ENCODE measurements around the gene DDX51. TPM values are rescaled to one million over a fixed set of nuclear protein-coding genes. Genes with fewer than 3 reads are reported as not detected.

The DDX51 gene
- total RNA-seq, 2 donors from 2014 or later = 16.1 to 27.4 TPM

DNA sequence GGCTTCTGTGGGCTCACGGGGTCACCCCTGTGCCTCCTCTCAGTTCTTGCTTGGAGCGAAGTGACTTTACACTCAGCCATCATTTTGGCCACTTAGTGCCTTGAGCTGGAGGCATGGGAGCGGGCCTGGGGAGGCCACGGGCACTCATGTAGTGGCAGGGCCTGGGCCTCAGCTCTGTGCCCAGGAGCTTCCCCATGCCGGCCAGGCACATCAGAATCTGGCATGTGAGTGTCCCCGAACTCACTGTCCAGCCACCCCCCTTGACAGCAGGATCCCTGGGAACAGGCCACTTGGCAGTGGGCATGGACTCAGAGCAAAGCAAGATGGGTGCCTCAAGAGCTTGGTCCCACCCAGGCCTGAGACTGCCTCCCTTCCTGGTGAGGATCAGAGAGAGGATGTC, 29.5 kb downstream of the DDX51 start:
- TF ChIP-seq POLR2A (IDR thresholded peaks at IDR 0.05) = no peak
- TF ChIP-seq, protein P1, sequence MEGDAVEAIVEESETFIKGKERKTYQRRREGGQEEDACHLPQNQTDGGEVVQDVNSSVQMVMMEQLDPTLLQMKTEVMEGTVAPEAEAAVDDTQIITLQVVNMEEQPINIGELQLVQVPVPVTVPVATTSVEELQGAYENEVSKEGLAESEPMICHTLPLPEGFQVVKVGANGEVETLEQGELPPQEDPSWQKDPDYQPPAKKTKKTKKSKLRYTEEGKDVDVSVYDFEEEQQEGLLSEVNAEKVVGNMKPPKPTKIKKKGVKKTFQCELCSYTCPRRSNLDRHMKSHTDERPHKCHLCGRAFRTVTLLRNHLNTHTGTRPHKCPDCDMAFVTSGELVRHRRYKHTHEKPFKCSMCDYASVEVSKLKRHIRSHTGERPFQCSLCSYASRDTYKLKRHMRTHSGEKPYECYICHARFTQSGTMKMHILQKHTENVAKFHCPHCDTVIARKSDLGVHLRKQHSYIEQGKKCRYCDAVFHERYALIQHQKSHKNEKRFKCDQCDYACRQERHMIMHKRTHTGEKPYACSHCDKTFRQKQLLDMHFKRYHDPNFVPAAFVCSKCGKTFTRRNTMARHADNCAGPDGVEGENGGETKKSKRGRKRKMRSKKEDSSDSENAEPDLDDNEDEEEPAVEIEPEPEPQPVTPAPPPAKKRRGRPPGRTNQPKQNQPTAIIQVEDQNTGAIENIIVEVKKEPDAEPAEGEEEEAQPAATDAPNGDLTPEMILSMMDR (IDR thresholded peaks at IDR 0.05) = no peak
- DNase-seq = no peak
- no peaks in the 10 kb centered on the region for H3K9me3 ChIP-seq
- H3K4me1 ChIP-seq = no peaks in the 10 kb centered on the region
- no peaks in the 10 kb centered on the region for H3K27me3 ChIP-seq
- WGBS, 2 donors = 94 to 100% methylated on average over 5 to 6 of the region's 6 CpGs
- no peak overlapping the region for H3K27ac ChIP-seq
- no peak overlapping the region for H3K4me3 ChIP-seq
- no peak for ATAC-seq
- H3K36me3 ChIP-seq (replicated peaks in 1 of 2; ENCODE audit: insufficient read depth in 1 of 2, low read depth in 2 of 2) = peaks cover 0 to 22% of the 10 kb centered on the region in 2 donors
- intact Hi-C loops (cut with DNase I) = no loop called here

DNA sequence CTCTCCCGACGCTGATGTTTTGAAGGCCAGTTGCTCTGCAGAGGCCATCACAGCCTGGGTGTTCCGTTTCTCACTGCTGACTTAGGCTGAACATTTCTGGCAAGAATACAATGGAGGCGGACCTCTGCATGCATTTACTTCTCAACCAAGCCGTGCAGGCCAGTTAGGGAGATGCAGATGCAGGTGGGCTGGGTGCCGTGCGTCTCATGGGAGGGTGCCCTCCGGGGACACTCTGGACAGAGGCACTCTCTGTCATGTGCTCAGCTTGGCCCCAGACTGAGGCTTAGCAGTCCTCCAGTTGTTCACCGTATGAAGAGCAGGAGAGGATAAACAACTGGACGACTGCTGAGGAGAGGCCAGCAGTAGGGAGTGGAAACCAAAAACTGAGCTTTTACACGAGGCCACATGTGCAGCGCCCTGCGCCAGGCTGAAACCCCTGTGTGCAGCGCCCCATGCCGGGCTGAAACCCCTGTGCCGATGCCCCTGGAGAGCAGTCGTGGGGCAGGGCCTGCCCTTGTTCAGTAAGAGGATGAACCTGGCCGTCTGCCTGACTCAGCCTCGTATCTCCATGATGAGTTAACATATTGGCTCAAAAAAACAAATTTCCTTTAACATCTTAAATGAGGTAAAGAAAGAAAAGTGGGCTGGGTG, 32.3 kb downstream of the DDX51 start:
- no peaks in the 10 kb centered on the region for H3K27me3 ChIP-seq
- no peak for DNase-seq
- H3K4me3 ChIP-seq = no peak overlapping the region
- TF ChIP-seq POLR2A (IDR thresholded peaks at IDR 0.05) = no peak
- TF ChIP-seq, protein P1 (IDR thresholded peaks at IDR 0.05) = no peak
- H3K27ac ChIP-seq = no peak overlapping the region
- intact Hi-C loops (cut with DNase I) = no loop called here
- 93 to 94% methylated on average over 6 to 19 of the region's 19 CpGs for WGBS, 2 donors
- no peaks in the 10 kb centered on the region for H3K9me3 ChIP-seq
- no peak for ATAC-seq
- no peaks in the 10 kb centered on the region for H3K4me1 ChIP-seq
- H3K36me3 ChIP-seq (replicated peaks in 1 of 2; ENCODE audit: insufficient read depth in 1 of 2, low read depth in 2 of 2) = peaks cover 0 to 25% of the 10 kb centered on the region in 2 donors

DNA sequence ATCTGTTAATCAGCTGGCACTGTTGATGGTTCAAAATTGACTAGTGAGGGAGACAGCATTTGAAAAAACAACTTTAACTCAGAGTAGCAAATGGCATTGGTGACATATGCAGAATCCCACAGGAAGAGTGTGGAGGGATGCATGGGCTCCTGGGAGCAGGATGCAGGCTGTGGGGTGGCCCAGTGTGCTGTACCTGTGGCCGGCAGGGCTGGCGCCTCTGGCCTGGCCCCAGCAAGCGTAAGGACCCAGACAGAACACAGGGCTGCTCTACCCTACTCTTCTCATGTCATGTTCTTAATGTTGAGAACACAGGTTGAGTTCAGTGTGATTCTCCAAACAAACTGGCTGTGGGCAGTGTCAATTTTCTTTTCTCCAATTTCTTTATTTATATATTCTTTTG, 33.4 kb downstream of the DDX51 start:
- no peak overlapping the region for H3K4me3 ChIP-seq
- H3K4me1 ChIP-seq = no peaks in the 10 kb centered on the region
- H3K27ac ChIP-seq = no peak overlapping the region
- WGBS, 2 donors = 64 to 95% methylated on average over 3 of the region's 3 CpGs
- no peaks in the 10 kb centered on the region for H3K9me3 ChIP-seq
- peaks cover 0 to 25% of the 10 kb centered on the region in 2 donors for H3K36me3 ChIP-seq (replicated peaks in 1 of 2; ENCODE audit: insufficient read depth in 1 of 2, low read depth in 2 of 2)
- H3K27me3 ChIP-seq = no peaks in the 10 kb centered on the region
- TF ChIP-seq, protein P1 (IDR thresholded peaks at IDR 0.05) = no peak
- TF ChIP-seq POLR2A (IDR thresholded peaks at IDR 0.05) = no peak
- ATAC-seq (no peak), DNase-seq (no peak)
- intact Hi-C loops (cut with DNase I) = no loop called here

DNA sequence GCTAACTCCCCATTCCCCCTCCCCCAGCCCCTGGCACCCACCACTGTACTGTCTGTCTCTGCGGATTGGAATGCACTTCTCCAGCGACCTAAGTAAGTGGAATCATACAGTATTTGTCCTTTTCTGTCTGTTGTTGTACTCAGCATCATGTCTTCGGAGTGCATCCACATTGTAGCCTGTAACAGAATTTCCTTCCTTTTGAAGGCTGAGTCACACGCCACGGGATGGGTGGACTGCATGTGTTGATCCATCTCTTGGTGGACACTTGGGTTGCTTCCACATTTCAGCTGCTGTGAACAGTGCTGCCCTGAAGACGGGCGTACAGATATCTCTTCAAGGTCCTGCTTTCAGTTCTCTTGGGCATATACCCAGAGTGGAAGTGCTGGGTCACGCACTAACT, 34.4 kb downstream of the DDX51 start:
- H3K4me1 ChIP-seq = no peaks in the 10 kb centered on the region
- no peak for ATAC-seq
- no peaks in the 10 kb centered on the region for H3K9me3 ChIP-seq
- intact Hi-C loops (cut with DNase I) = no loop called here
- H3K27ac ChIP-seq = no peak overlapping the region
- no peak for TF ChIP-seq POLR2A (IDR thresholded peaks at IDR 0.05)
- TF ChIP-seq, protein P1 (IDR thresholded peaks at IDR 0.05) = no peak
- H3K27me3 ChIP-seq = no peaks in the 10 kb centered on the region
- H3K36me3 ChIP-seq (replicated peaks in 1 of 2; ENCODE audit: insufficient read depth in 1 of 2, low read depth in 2 of 2) = peaks cover 0 to 21% of the 10 kb centered on the region in 2 donors
- DNase-seq = no peak
- WGBS, 2 donors = 91% methylated on average over 8 of the region's 8 CpGs
- H3K4me3 ChIP-seq = no peak overlapping the region

DNA sequence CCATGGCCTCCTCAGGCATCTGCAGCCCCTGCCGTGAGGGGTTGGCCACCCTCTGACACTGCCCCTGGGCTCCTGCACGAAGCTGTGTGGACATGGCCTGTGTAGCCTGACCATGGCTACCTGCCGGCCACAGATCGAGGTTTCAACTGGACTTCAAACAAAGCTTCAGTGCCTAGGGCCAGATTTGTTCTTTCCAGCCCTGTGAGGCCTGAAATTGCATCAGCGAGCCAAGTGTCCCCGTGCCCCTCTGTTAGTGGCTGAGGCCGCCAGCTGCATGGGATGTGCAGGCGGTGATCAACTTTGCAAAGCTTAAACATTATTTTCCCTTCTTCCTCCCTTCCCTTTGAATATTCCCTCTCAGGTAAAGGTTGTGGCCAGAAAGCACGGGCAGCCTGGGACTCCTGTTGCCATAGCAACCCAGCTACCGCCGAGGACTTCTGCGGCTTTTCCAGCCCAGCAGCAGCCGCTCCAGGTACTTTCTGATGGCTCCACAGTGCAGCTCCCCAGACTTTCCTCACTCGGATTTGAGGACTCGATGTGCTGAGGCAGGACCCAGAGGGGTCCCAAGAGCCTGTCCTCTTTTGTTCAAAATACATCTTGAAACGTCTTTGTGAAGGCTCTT, 35.8 kb downstream of the DDX51 start:
- ATAC-seq (no peak), DNase-seq (no peak)
- Histone ChIP-seq H3K36me3 (replicated peaks in 1 of 2; ENCODE audit: insufficient read depth in 1 of 2, low read depth in 2 of 2) (peaks cover 0 to 10% of the 10 kb centered on the region in 2 donors), H3K27me3 (no peaks in the 10 kb centered on the region), H3K9me3 (no peaks in the 10 kb centered on the region), H3K27ac (no peak overlapping the region), H3K4me3 (no peak overlapping the region), H3K4me1 (no peaks in the 10 kb centered on the region)
- intact Hi-C loops (cut with DNase I) = no loop called here
- 84 to 87% methylated on average over 16 of the region's 16 CpGs for WGBS, 2 donors
- TF ChIP-seq, protein P1 (IDR thresholded peaks at IDR 0.05) = no peak
- no peak for TF ChIP-seq POLR2A (IDR thresholded peaks at IDR 0.05)
